HFFc6 (cell line): Measurements from ENCODE around the gene CCDC57. TPM values are rescaled to one million over a fixed set of nuclear protein-coding genes. Genes with fewer than 3 reads are reported as not detected.

Experiments
- DNase-seq: peaks from one replicate; pipeline ENCODE4 v3.0.0-alpha.2; 2018
- H3K27ac Mint-ChIP-seq: 2 replicates; pipeline ENCODE4 v1.8.0; 2020; ENCODE audit warnings: mild to moderate bottlenecking, mixed read lengths
- H3K27me3 Mint-ChIP-seq: 2 replicates; pipeline ENCODE4 v1.8.0; 2021; ENCODE audit warnings: mild to moderate bottlenecking, moderate library complexity, mixed read lengths; ENCODE audit not compliant: insufficient read depth
- H3K36me3 Mint-ChIP-seq: 2 replicates; pipeline ENCODE4 v1.8.0; 2021; ENCODE audit warnings: low read depth, mixed read lengths
- H3K4me1 Mint-ChIP-seq: 2 replicates; pipeline ENCODE4 v1.8.0; 2020; ENCODE audit warnings: low read depth, mixed read lengths
- H3K4me3 Mint-ChIP-seq: 2 replicates; pipeline ENCODE4 v1.8.0; 2020; ENCODE audit warnings: mild to moderate bottlenecking, moderate library complexity, mixed read lengths
- H3K9me3 Mint-ChIP-seq: 2 replicates; pipeline ENCODE4 v1.8.0; 2020; ENCODE audit warnings: mild to moderate bottlenecking, mixed read lengths
- total RNA-seq, 6 experiments: library from RNA; stranded (reverse); fragmentation: NEBNext Ultra II Directional; extraction: Animal tissue kit (Norgen Biotek cat#: 25700); gene quantifications; 2 replicates in 1 of 6; 3 replicates in 5 of 6; pipeline ENCODE4 v1.2.3, GENCODE V29; 2021
- TF ChIP-seq, protein P1 (sequence below): fragments of 200-600 bp; sonication (generic); IDR thresholded peaks from 2 replicates; pipeline ENCODE4 v1.5.0; 2021; ENCODE audit warnings: antibody characterized with exemption, mild to moderate bottlenecking

CCDC57 gene
- total RNA-seq, 6 experiments from 2014 or later = 12.8 to 15.6 (median 13.6) TPM

DNA sequence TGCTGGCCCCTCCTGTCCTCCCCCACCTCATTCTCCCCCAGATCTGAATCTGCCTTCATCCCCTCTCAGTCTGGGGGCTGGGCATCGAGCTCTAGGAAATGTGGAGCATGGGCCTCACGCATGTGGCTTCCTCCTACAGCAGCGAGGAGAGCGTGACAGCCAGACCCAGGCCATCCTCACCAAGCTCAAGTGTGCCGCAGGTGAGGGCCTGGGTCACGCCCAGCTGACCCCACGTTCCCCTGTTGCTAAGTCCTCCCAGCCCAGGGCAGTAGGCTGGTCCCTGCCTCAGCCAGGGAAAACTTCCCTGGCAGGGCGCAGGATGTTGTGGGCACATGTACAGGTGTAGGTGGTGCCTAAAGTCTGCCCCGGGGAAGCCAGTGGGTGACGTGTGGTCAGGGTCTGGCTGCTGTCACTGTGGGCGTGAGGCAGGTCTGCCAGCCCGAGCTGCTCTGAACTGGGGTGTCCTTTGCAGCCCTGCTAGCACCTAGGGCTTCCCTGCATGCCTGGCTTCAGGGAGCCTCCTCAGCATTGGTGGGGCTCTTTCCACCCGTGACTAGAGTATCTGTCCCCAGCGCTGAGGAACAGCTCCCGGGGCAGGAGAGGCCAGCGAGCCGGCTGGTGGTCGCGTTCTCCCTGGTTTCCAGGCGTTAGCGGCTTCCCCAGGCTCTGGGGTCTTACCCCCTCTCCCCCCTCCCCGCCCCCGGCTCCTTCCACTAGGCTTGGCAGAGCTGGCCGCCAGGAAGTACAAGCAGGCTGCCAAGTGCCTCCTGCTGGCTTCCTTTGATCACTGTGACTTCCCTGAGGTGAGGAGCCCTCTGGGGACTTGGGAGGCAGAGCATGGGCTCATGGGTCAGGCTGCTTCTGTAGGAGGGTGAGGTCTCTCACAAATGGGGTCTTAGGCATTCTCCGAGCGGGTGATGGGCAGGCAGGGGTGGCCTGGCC, 157.3 kb downstream of the CCDC57 start:
- Mint-ChIP-seq H3K36me3 (peaks cover 3% of the 10 kb centered on the region; the same call in 1 of the 2 replicates), H3K27ac (peak overlapping the region; percentile 18; the same call in 1 of the 2 replicates), H3K4me3 (no peak overlapping the region), H3K9me3 (no peaks in the 10 kb centered on the region), H3K4me1 (peaks cover 10% of the 10 kb centered on the region; the same call in 1 of the 2 replicates), H3K27me3 (peaks cover 3% of the 10 kb centered on the region; the same call in 1 of the 2 replicates)
- TF ChIP-seq, protein P1, sequence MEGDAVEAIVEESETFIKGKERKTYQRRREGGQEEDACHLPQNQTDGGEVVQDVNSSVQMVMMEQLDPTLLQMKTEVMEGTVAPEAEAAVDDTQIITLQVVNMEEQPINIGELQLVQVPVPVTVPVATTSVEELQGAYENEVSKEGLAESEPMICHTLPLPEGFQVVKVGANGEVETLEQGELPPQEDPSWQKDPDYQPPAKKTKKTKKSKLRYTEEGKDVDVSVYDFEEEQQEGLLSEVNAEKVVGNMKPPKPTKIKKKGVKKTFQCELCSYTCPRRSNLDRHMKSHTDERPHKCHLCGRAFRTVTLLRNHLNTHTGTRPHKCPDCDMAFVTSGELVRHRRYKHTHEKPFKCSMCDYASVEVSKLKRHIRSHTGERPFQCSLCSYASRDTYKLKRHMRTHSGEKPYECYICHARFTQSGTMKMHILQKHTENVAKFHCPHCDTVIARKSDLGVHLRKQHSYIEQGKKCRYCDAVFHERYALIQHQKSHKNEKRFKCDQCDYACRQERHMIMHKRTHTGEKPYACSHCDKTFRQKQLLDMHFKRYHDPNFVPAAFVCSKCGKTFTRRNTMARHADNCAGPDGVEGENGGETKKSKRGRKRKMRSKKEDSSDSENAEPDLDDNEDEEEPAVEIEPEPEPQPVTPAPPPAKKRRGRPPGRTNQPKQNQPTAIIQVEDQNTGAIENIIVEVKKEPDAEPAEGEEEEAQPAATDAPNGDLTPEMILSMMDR = no peak
- no peak for DNase-seq

DNA sequence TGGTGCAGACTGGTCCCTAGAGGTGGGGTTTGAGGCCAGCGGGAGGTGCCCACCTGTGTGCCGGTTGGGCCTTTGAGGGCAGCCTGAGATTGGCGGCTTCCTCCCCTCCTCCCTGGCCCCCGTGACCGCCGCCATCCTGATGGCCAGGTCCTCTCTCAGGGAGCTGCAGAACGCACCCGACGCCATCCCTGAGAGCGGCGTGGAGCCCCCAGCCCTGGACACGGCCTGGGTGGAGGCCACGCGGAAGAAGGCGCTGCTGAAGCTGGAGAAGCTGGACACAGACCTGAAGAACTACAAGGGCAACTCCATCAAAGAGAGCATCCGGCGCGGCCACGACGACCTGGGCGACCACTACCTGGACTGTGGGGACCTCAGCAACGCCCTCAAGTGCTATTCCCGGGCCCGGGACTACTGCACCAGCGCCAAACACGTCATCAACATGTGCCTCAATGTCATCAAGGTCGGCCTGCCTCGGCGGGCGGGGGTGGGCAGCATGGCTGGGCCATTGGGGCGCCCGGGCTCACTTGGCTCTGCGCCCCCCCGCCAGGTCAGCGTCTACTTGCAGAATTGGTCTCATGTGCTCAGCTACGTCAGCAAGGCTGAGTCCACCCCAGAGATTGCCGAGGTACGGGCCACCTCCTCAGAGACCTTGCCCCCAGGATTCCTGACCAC, 158.2 kb downstream of the CCDC57 start:
- TF ChIP-seq, protein P1 = no peak
- no peaks in the 10 kb centered on the region for H3K36me3 Mint-ChIP-seq
- no peak overlapping the region for H3K4me3 Mint-ChIP-seq

DNA sequence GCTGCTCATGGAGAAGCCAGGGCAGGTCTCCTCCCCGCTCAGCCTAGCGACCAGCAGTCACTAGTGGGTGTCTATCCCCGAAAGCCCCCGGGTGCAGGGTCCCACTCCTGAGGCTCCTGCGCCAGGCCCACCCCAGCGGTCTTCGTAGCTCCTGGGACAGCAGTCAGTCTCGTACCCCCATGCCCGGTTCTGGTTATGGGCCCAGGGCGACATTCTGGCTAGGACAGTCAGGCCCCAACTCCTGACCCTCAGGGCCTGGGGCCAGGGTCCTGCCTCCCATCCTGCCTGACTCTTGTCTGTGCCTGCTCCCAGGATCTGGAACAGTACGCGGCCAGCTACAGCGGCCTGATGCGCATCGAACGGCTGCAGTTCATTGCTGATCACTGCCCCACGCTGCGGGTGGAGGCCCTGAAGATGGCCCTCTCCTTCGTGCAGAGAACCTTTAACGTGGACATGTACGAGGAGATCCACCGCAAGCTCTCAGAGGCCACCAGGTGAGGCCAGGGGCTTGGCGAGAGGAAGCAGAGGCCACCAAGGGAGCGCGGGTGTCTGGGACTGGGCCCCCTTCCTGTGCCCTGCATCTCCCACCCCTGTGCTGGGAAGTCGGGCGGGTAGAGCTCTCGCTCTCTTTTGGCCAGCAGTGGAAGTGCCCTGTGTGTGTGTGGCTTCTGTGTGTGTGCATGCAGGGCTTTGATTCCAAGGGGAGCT, 158.9 kb downstream of the CCDC57 start:
- Mint-ChIP-seq H3K4me1 (peaks cover 10% of the 10 kb centered on the region; the same call in 1 of the 2 replicates), H3K36me3 (no peaks in the 10 kb centered on the region), H3K27ac (peak overlapping the region; percentile 16; the same call in 1 of the 2 replicates), H3K9me3 (no peaks in the 10 kb centered on the region), H3K27me3 (no peaks in the 10 kb centered on the region), H3K4me3 (peak overlapping the region; percentile 90)
- TF ChIP-seq, protein P1 = no peak
- DNase-seq = no peak

More for the DNA sequence above, 158.2 kb downstream of the CCDC57 start:
- Mint-ChIP-seq H3K27me3 (no peaks in the 10 kb centered on the region), H3K27ac (0 out of 2 replicates have a peak overlapping the region, but pooled peaks have one; percentile 18), H3K4me1 (peaks cover 10% of the 10 kb centered on the region; the same call in 1 of the 2 replicates), H3K9me3 (no peaks in the 10 kb centered on the region)
- DNase-seq = no peak

DNA sequence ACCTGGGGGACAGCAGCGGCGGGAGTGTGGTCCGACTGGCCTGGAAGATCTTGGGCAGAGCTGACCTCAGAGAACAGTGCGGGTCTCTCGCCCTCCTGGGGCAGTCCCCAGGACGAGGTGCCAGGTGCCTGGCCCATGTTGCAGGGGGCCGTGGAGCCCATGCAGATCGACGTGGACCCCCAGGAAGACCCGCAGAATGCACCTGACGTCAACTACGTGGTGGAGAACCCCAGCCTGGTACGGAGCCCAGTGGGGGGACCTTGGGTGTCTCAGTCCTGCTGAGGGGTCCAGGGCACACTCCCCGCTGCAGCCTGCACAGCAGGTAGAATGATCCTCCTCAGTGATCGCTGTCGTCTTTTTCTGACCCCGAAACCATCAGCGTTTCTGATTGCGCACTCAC, 159.5 kb downstream of the CCDC57 start:
- Mint-ChIP-seq H3K4me1 (peaks cover 10% of the 10 kb centered on the region; the same call in 1 of the 2 replicates), H3K4me3 (peak overlapping the region; percentile 90), H3K27ac (peak overlapping the region; percentile 16; the same call in 1 of the 2 replicates), H3K9me3 (no peaks in the 10 kb centered on the region), H3K36me3 (no peaks in the 10 kb centered on the region), H3K27me3 (no peaks in the 10 kb centered on the region)
- no peak for DNase-seq
- TF ChIP-seq, protein P1 = no peak

DNA sequence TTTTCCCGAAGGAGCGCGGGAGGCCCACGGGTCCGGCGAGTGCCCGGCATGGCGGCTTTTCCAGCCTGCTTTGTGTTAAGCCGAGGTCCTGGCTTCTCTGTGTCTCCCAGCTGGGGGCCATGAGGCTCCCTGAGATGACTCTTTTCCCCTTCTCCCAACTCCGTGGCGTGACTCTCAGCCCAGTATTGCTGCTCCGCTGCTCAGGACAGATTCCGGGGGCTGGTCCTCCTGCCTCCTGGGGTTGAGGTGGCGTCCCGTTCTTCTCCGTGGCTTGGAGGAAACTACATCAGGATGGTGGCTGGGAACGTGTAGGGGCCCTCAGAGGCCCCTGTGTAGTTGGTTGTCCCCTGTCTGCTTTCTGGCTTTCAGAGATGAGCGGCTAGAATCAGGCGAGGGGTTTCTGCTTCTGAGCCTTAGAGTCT, 160.0 kb downstream of the CCDC57 start:
- DNase-seq = no peak
- Mint-ChIP-seq H3K36me3 (peaks cover 2% of the 10 kb centered on the region; the same call in 1 of the 2 replicates), H3K9me3 (no peaks in the 10 kb centered on the region), H3K4me1 (peaks cover 10% of the 10 kb centered on the region; the same call in 1 of the 2 replicates), H3K27ac (peak overlapping the region; percentile 67), H3K27me3 (no peaks in the 10 kb centered on the region), H3K4me3 (peak overlapping the region; percentile 90)
- TF ChIP-seq, protein P1 = no peak
